Activated B cell treated with CpG ODN at 0.5 μM for 24 hours (primary cell): ENCODE data around the gene TBC1D7. TPM values are rescaled to one million over a fixed set of nuclear protein-coding genes. Genes with fewer than 3 reads are reported as not detected.

Experiments used
- ATAC-seq: fragments of 200-7000 bp; cut with Tn5 transposase; one replicate; pipeline ENCODE4 v1.10.0; 2021; ENCODE audit warnings: low read depth, mild to moderate bottlenecking, moderate library complexity
- CTCF ChIA-PET: fragments of 350-600 bp; sonication (Branson Sonifier 250); formaldehyde crosslinking; loops from one replicate; lab custom pipeline; 2021; ENCODE audit warnings: antibody characterized with exemption; lab: Charles Lee
- POLR2A ChIA-PET: fragments of 350-600 bp; sonication (Branson Sonifier 250); formaldehyde crosslinking; loops from one replicate; lab custom pipeline; 2021; ENCODE audit warnings: antibody characterized with exemption; lab: Charles Lee
- DNase-seq: peaks from one replicate; pipeline ENCODE4 v3.0.0; 2022
- H3K27ac Mint-ChIP-seq: one replicate; pipeline ENCODE4 v1.8.0; 2020; ENCODE audit warnings: mixed read lengths
- H3K27me3 Mint-ChIP-seq: one replicate; pipeline ENCODE4 v1.8.0; 2021; ENCODE audit warnings: mixed read lengths
- H3K36me3 Mint-ChIP-seq: one replicate; pipeline ENCODE4 v1.8.0; 2021; ENCODE audit warnings: low read depth, mixed read lengths
- H3K4me1 Mint-ChIP-seq: one replicate; pipeline ENCODE4 v1.8.0; 2021; ENCODE audit warnings: mixed read lengths
- H3K4me3 Mint-ChIP-seq: one replicate; pipeline ENCODE4 v1.8.0; 2020; ENCODE audit warnings: mild to moderate bottlenecking, mixed read lengths
- H3K9me3 Mint-ChIP-seq: one replicate; pipeline ENCODE4 v1.8.0; 2020; ENCODE audit warnings: mixed read lengths
- CTCF ChIP-seq: fragments of 200-600 bp; IDR thresholded peaks from one replicate; pipeline ENCODE4 v1.8.0; 2022; ENCODE audit warnings: antibody characterized with exemption, mild to moderate bottlenecking
- intact Hi-C: fragments of 100-400 bp; cut with micrococcal nuclease; formaldehyde crosslinking; loops from one replicate; pipeline ENCODE4 v1.15.1; 2024
- total RNA-seq: library from RNA; stranded (reverse); gene quantifications from 2 replicates; pipeline ENCODE4 v1.2.3, GENCODE V29; 2022

The TBC1D7 gene
- total RNA-seq, 1 donor from 2014 or later: 18.5 TPM

GRCh38 chr6:13373488-13373886 lies 45.1 kb upstream of the TBC1D7 start:
- Mint-ChIP-seq H3K36me3 (peaks cover 1% of the 10 kb centered on the region), H3K9me3 (no peaks in the 10 kb centered on the region), H3K4me1 (peaks cover 45% of the 10 kb centered on the region), H3K27me3 (no peaks in the 10 kb centered on the region), H3K27ac (no peak overlapping the region), H3K4me3 (no peak overlapping the region)
- ChIA-PET CTCF (interaction anchor here (1.2 kb wide), 1 partner anchor 36 kb away, joined by 3 read pairs; no protein-coding TSS in a partner anchor), POLR2A (interaction anchor here (0.7 to 0.8 kb wide), 3 partner anchors 18 to 106 kb away, joined by 3 to 7 read pairs (median 5); no protein-coding TSS in a partner anchor)
- ATAC-seq (no peak), DNase-seq (no peak)
- TF ChIP-seq CTCF: no peak
- intact Hi-C loops: no loop called here

GRCh38 chr6:13372688-13373487 lies 44.6 kb upstream of the TBC1D7 start:
- POLR2A ChIA-PET: interaction anchor here (0.7 to 0.8 kb wide), 3 partner anchors 18 to 106 kb away, joined by 3 to 7 read pairs (median 5); no protein-coding TSS in a partner anchor
- Mint-ChIP-seq H3K36me3 (peaks cover 1% of the 10 kb centered on the region), H3K27me3 (no peaks in the 10 kb centered on the region)

GRCh38 chr6:13372076-13372475 lies 43.7 kb upstream of the TBC1D7 start:
- ATAC-seq: no peak
- no peak overlapping the region for H3K27ac Mint-ChIP-seq

More at GRCh38 chr6:13372688-13373487, 44.6 kb upstream of the TBC1D7 start:
- intact Hi-C loops: no loop called here
- H3K4me1 Mint-ChIP-seq: peaks cover 45% of the 10 kb centered on the region
- H3K9me3 Mint-ChIP-seq: no peaks in the 10 kb centered on the region
- no peak overlapping the region for H3K4me3 Mint-ChIP-seq
- CTCF ChIA-PET: interaction anchor here (1.2 kb wide), 1 partner anchor 35 kb away, joined by 3 read pairs; no protein-coding TSS in a partner anchor
- TF ChIP-seq CTCF: no peak
- no peak overlapping the region for H3K27ac Mint-ChIP-seq
- DNase-seq (no peak), ATAC-seq (no peak)

GRCh38 chr6:13371421-13372072 lies 43.2 kb upstream of the TBC1D7 start:
- no peak overlapping the region for H3K27ac Mint-ChIP-seq
- H3K36me3 Mint-ChIP-seq: peaks cover 1% of the 10 kb centered on the region
- ATAC-seq: no peak
- no peak overlapping the region for H3K4me3 Mint-ChIP-seq
- H3K9me3 Mint-ChIP-seq: no peaks in the 10 kb centered on the region
- TF ChIP-seq CTCF: no peak
- intact Hi-C loops: no loop called here
- no peak for DNase-seq
- ChIA-PET CTCF (no interaction called here), POLR2A (no interaction called here)
- no peaks in the 10 kb centered on the region for H3K27me3 Mint-ChIP-seq
- peaks cover 38% of the 10 kb centered on the region for H3K4me1 Mint-ChIP-seq

More at GRCh38 chr6:13372076-13372475, 43.7 kb upstream of the TBC1D7 start:
- DNase-seq: no peak
- CTCF ChIA-PET: interaction anchor here (1.2 kb wide), 1 partner anchor 34 kb away, joined by 3 read pairs; no protein-coding TSS in a partner anchor
- TF ChIP-seq CTCF: no peak
- Mint-ChIP-seq H3K27me3 (no peaks in the 10 kb centered on the region), H3K36me3 (peaks cover 1% of the 10 kb centered on the region), H3K9me3 (no peaks in the 10 kb centered on the region), H3K4me1 (peaks cover 40% of the 10 kb centered on the region), H3K4me3 (no peak overlapping the region)
- intact Hi-C loops: no loop called here
- POLR2A ChIA-PET: no interaction called here

GRCh38 chr6:13370623-13371022 lies 42.3 kb upstream of the TBC1D7 start:
- no peaks in the 10 kb centered on the region for H3K9me3 Mint-ChIP-seq
- intact Hi-C loops: no loop called here
- POLR2A ChIA-PET: no interaction called here

More at GRCh38 chr6:13370623-13371022, 42.3 kb upstream of the TBC1D7 start:
- Mint-ChIP-seq H3K27ac (no peak overlapping the region), H3K36me3 (peaks cover 1% of the 10 kb centered on the region), H3K27me3 (no peaks in the 10 kb centered on the region), H3K4me3 (no peak overlapping the region), H3K4me1 (peaks cover 32% of the 10 kb centered on the region)
- TF ChIP-seq CTCF: no peak
- CTCF ChIA-PET: no interaction called here
- no peak for DNase-seq
- ATAC-seq: no peak
